Left ventricle myocardium inferior (tissue), 1 donor: ENCODE data around the gene TMEM181. TPM values are rescaled to one million over a fixed set of nuclear protein-coding genes. Genes with fewer than 3 reads are reported as not detected.

Source experiments
- DNase-seq: peaks from one replicate; pipeline ENCODE4 v3.0.0-alpha.2; 2020
- H3K27ac ChIP-seq: fragments of 200-600 bp; replicated peaks from 2 replicates; pipeline ENCODE4 v1.8.0; 2021
- H3K27me3 ChIP-seq: fragments of 200-600 bp; 2 replicates; pipeline ENCODE4 v1.8.0; 2021; ENCODE audit warnings: low read depth
- H3K36me3 ChIP-seq: fragments of 200-600 bp; 2 replicates; pipeline ENCODE4 v1.8.0; 2021
- H3K4me1 ChIP-seq: fragments of 200-600 bp; 2 replicates; pipeline ENCODE4 v1.8.0; 2021
- H3K4me3 ChIP-seq: fragments of 200-600 bp; 2 replicates; pipeline ENCODE4 v1.8.0; 2021; ENCODE audit warnings: mild to moderate bottlenecking, moderate library complexity
- H3K9me3 ChIP-seq: fragments of 200-600 bp; replicated peaks from 2 replicates; pipeline ENCODE4 v1.8.0; 2021
- intact Hi-C: fragments of 100-400 bp; cut with micrococcal nuclease; formaldehyde crosslinking; loops from one replicate; pipeline ENCODE4 v1.11.0; 2022
- long read RNA-seq: library from polyadenylated mRNA; unstranded; transcript quantifications from one replicate; pipeline ENCODE4 v2.0.0, GENCODE V29; 2021
- total RNA-seq: library from RNA; stranded (reverse); fragmentation: NEBNext Ultra II Directional; extraction: Animal tissue kit (Norgen Biotek cat#: 25700); gene quantifications from one replicate; pipeline ENCODE4 v1.2.1, GENCODE V29; 2021
- TF ChIP-seq, protein P1 (sequence below): fragments of 200-600 bp; IDR thresholded peaks from 2 replicates; pipeline ENCODE4 v1.8.0; 2021; ENCODE audit warnings: antibody characterized with exemption, mild to moderate bottlenecking, borderline replicate concordance
- donor health status: DM: no; HTN: yes; CAD: no; lungs with severe emphysema.

TMEM181 gene, protein sequence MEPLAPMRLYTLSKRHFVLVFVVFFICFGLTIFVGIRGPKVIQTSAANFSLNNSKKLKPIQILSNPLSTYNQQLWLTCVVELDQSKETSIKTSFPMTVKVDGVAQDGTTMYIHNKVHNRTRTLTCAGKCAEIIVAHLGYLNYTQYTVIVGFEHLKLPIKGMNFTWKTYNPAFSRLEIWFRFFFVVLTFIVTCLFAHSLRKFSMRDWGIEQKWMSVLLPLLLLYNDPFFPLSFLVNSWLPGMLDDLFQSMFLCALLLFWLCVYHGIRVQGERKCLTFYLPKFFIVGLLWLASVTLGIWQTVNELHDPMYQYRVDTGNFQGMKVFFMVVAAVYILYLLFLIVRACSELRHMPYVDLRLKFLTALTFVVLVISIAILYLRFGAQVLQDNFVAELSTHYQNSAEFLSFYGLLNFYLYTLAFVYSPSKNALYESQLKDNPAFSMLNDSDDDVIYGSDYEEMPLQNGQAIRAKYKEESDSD
- 8.8 TPM for total RNA-seq
- long read RNA-seq, partial matches to known transcripts = 1 of 24 reads
- long read RNA-seq, other reads (novel, unspliced or antisense) = 23 of 24 reads

DNA sequence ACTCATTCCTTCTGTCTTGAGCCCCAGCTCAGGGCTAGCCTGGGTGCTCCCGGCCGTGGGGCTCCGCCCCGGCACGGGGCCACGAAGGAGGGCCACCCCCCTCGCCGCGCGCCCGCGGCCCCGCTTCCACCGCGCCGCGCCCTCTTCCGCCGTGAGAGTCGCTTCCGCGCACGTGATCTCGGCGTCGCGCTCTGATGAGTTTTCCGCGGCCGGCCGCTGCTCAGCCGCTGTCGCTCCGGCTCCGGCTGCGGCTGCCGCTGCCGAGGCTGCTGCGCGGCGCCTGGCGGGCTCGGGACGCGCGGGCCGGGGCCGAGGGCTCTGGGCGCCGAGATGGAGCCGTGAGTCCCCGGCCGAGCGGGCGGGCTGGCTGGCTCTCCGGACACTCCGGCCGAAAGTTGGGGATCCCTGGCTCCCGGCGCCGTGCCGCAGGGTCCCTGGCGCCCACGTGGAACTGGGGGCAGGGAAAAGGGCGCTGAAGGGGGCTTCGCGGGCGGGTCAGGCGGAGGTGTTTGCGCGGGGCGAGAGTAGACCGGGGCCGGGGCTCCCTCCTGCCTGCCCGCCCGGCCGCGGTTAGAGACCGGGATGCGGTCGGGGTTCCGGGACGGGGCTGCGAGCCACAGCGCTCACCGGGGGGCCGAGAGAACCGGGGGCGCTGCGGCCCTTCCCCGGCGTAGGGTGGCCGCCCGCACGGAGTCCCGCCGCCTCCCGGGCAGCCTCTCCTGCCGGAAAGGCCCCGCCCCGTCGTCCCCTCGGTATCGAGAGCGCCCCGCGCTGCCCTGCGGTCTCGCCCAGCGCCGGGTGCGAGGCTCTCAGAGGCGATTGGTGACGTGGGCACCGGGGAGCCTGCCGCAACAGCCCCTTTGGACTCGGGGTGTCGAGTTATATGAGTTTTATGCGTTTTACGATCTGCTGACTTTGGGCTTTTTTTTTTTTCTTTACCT is at the start of gene TMEM181:
TSS of gene TMEM181 (plus strand) at position 197 of the 941 bp plus-strand sequence. CDS start at position 331, 134 bp downstream.
- TF ChIP-seq, protein P1, sequence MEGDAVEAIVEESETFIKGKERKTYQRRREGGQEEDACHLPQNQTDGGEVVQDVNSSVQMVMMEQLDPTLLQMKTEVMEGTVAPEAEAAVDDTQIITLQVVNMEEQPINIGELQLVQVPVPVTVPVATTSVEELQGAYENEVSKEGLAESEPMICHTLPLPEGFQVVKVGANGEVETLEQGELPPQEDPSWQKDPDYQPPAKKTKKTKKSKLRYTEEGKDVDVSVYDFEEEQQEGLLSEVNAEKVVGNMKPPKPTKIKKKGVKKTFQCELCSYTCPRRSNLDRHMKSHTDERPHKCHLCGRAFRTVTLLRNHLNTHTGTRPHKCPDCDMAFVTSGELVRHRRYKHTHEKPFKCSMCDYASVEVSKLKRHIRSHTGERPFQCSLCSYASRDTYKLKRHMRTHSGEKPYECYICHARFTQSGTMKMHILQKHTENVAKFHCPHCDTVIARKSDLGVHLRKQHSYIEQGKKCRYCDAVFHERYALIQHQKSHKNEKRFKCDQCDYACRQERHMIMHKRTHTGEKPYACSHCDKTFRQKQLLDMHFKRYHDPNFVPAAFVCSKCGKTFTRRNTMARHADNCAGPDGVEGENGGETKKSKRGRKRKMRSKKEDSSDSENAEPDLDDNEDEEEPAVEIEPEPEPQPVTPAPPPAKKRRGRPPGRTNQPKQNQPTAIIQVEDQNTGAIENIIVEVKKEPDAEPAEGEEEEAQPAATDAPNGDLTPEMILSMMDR = no peak
- Histone ChIP-seq H3K27me3 (no peaks in the 10 kb centered on the region), H3K4me3 (peak within 1 kb of the TSS; percentile 87), H3K27ac (peak within 1 kb of the TSS; percentile 92), H3K4me1 (peaks cover 29% of the 10 kb centered on the region), H3K9me3 (no peaks in the 10 kb centered on the region), H3K36me3 (no peaks in the 10 kb centered on the region)
- DNase-seq = peak; percentile 89
- intact Hi-C loops = no loop called here

DNA sequence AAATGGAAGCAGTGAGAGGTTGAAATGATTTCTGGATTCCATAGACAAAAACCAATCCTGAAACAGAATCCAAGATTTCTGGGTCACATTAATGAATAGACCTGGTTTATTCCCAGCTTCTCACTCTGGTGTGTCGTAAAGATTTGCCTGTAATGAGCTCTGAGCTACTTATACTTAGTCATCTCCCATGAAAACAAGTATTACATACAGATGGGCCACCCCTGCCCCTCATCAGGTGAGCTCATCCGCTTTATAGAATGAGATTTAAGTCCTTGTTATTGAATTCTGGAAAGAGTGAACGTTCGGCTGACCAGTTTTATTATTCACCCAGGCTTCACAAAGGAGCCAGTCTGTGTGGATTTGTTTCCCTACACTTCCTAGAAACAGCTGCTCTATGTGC is 47.1 kb upstream of the TMEM181 start:
- Histone ChIP-seq H3K27ac (no peak overlapping the region), H3K9me3 (no peaks in the 10 kb centered on the region), H3K27me3 (peaks cover 23% of the 10 kb centered on the region), H3K4me3 (no peak overlapping the region), H3K4me1 (peaks cover 4% of the 10 kb centered on the region), H3K36me3 (no peaks in the 10 kb centered on the region)
- intact Hi-C loops = loop anchor here (10.0 kb wide), 1 partner anchor 92 kb away; no protein-coding TSS in a partner anchor
- TF ChIP-seq, protein P1 = no peak
- no peak for DNase-seq

DNA sequence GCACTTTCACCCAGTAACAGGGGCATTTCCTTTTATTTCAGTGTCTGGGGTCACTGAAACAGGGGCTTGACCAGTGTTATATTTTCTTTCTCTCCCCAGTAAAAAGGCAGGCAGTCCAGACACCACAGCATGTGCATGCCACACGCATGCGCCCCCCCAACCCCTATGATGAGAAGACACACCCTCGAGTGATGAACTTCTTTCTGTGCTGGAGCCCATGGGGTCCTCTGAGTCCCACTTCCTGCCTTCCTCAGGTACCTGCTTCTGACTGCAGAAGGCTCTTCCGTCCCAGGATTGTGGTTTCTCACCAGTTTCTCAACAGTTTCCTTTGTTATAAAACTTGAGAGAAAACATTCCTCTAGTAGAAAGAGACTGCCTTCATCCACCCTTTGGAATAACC is 45.7 kb upstream of the TMEM181 start:
- TF ChIP-seq, protein P1 = no peak
- Histone ChIP-seq H3K9me3 (no peaks in the 10 kb centered on the region), H3K27me3 (peaks cover 37% of the 10 kb centered on the region), H3K27ac (no peak overlapping the region), H3K4me1 (peaks cover 12% of the 10 kb centered on the region), H3K4me3 (no peak overlapping the region), H3K36me3 (no peaks in the 10 kb centered on the region)
- DNase-seq = no peak
- intact Hi-C loops = loop anchor here (10.0 kb wide), 1 partner anchor 91 kb away; no protein-coding TSS in a partner anchor

DNA sequence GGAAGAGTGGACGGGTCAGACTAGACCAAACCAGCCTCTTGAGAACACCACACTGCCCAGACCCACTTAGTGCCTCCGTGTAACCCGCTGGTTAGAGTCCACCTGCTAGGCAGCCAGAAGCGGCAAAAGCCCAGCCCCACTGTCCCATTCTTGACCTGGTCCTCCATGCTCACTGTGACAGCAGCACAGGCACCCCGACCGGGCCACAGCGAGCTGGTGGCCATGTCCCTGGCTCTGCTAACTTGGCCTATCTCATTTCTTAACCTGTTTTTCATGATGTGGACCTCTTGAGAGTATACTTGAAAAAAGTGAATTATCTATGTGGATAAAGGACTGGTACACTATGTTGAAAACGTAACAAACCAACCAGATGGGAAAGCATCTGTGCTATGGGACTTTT is 44.9 kb upstream of the TMEM181 start:
- intact Hi-C loops = loop anchor here (10.0 kb wide), 1 partner anchor 90 kb away; no protein-coding TSS in a partner anchor
- no peak for DNase-seq
- H3K27me3 ChIP-seq = peaks cover 45% of the 10 kb centered on the region
- H3K36me3 ChIP-seq = no peaks in the 10 kb centered on the region
- TF ChIP-seq, protein P1 = no peak
- H3K9me3 ChIP-seq = no peaks in the 10 kb centered on the region
- H3K4me3 ChIP-seq = no peak overlapping the region
- no peak overlapping the region for H3K27ac ChIP-seq
- H3K4me1 ChIP-seq = peaks cover 12% of the 10 kb centered on the region

DNA sequence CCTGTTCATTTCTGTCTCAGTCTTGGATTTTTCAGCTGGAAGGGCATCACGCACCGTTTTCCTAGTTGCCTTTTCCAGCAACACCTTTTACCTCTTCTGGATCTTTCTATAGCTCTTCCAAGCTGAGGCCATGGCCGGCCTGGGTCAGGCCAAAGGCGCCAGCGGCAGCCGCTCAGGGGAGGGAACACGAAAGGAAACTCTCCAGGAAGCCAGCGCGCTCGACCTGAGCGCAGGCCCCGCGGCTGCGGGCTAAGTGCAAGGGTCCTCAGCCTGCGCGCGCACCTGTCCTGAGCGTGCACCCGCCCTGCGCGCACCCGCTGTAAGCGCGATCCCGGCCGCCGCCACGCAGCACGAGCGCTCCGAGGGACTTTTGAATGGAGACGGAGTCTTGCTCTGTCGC is 43.8 kb upstream of the TMEM181 start:
- no peak for DNase-seq
- TF ChIP-seq, protein P1 = no peak
- intact Hi-C loops = loop anchor here (10.0 kb wide), 1 partner anchor 89 kb away; no protein-coding TSS in a partner anchor
- Histone ChIP-seq H3K9me3 (no peaks in the 10 kb centered on the region), H3K27ac (no peak overlapping the region), H3K4me1 (peaks cover 12% of the 10 kb centered on the region), H3K27me3 (peaks cover 56% of the 10 kb centered on the region), H3K36me3 (no peaks in the 10 kb centered on the region), H3K4me3 (peak overlapping the region; percentile 26)
